GM21367 (cell line): ENCODE results near the gene ANO6.
"Not testable (repeated sequence)": the region's sequence is repeated elsewhere in the genome, so short reads cannot be mapped to it uniquely, and the experiment has no call there.

ENCODE experiments used
- ATAC-seq: cut with Tn5 transposase; IDR thresholded peaks from one replicate; pipeline ENCODE4 v1.9.1; 2021; ENCODE audit not compliant: unreplicated experiment

The ANO6 gene

DNA sequence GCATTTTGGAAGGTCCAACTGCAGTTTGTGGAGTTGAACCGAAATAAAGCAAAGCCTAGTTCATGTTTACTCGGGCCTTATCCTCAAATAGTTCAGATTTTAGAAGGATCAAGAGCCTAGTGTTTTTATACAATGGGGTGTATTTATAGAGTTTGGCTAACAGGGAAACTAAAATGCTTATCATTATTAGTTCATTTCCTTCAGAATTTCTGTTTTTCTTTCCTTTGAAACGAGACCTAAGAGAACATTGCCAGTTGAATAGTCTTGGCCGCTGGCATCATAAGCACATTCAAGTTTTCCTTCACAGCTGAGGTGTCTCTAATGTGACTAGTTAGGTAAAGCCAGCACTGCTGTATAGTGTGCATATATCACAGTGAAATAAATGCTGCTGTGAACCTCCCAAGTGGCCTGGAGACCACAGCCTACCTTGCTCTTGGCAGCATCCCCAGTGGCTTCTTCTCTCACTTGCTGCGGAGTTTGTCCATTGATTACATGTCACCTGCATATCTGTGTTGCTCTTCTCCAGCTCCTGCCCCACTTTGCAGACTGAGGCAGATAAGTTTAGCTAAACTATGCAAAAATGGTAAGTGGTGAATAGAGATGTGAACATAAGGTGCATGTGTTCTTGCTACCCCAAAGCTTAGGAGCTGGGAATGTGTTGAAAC is 88.8 kb downstream of the ANO6 start:
- ATAC-seq, result no peak

DNA sequence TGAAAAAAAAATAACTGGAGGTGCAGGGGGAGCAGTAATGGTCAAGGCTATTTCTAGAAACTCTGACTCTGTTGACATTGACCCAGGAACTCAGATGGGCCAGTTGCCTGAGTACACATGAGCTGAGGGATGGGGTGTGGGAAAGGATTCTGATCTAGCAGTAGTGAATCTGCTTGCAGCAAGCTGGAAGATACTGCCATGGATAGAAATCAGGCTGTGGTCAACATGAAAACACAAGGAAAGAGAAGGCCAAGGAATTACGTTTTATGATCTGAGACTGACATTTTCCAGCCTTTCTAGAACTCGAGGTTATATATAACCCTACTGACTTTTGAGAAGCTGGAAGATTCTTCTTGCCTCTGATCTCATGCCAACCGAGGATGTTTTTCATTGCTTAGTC is 90.0 kb downstream of the ANO6 start:
- ATAC-seq, result no peak

DNA sequence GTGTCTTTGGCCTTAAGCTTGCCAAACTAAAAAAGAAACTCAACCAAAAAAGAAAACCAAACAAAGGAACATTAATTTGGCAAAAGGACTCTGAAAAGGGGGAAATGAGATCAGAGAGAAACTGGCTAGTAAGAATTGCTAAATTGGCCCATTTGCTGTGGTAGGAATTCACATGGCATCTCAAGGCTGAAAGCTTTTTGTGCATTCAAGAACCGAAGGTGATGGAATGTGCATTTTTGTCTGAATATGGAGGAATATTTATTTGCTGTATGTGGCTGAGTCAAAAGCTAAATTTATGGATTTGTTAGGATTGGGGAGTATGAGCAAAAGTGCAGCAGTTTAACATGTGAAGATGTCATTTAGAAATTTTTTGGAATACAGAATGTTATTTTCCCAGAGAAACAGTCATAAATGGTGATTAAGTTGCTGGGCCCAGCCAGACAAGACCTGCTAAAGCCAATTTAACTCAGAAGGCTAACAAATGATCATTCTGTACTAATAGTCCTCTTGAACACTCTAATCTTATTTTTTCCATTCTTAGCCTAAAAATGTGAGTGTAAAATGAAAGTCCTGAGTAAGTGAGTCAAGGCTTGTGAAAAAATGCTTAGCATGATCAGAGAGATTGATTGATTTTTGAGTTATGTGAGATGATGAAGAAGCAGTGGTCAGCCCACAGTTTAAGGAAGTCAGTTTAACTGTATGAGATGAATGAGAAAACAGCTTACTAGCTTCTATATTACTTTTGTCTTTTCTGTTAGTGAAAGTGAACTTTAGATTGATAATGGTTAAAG is 94.1 kb downstream of the ANO6 start:
- no peak for ATAC-seq

DNA sequence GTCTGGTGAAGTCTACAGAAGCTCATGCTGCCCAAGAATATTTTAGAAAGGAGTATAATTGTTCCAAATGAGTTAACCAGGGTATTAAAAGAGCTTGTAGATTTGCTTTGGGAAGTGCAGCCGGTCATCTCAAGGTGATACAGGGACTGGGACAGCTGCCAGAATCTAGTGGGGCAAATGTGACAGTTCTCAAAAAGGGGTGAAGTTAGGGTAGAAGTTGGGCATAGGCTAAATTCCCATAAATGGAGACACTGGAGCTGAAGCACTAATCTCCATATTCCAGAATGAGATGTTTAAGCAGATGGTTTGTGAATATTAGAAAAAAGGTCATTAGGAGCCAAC is 94.7 kb downstream of the ANO6 start:
- ATAC-seq, result no peak

DNA sequence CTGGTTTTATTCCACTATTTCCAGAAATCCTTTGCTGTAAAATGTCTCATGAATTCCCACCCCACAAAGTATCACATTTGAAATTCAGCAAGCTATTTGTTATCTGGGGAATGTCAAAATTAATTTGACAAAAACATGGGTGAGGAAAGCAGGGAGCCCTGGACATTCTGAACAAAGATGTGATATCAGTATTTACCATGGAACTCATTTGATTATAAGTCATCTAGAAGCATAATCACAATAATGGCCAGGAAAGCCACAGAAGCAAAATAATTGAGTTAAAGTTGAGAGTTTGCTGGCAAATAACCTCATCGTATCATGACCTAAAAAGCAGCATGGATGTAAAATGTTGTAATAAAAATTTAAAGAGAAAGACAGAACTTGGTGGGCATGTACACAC is 96.1 kb downstream of the ANO6 start:
- ATAC-seq, result no peak

DNA sequence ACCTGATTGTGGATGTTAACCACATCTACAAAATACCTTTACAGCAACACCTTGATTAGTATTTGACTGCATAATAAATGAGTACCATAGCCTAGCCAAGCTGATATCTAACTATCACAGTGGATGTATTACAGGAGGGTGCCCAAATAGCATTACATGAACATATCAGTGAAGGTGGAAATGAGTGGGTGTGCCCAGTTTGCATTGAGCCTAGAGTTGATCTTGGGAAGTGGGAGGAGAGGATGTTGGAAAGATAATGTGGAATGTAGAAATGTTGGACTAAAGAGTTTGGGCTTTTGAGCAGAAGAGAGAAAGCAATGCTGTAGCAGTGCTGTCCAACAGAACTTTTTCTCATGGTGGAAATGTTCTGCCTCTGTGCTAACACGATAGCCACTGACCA is 98.9 kb downstream of the ANO6 start:
- ATAC-seq, result no peak

DNA sequence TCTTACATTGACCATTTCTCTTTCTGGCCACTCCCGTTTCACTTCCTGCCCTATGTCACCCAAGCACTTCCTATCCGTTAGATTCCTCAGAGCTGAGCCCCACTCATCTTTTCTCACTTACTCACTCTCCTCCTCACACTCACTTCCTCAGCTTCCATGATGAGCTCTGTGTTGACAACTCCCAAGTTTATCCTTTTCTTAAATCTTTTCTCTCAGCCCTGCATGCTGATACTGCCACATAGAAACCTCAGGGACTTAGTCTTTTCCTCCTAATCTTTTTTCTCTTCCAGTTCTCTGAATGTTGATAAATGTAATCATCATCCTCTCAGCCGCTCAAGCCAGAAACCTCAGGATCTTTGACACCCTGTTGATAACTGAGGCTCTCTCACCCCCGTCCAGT is 99.6 kb downstream of the ANO6 start:
- ATAC-seq, result no peak

DNA sequence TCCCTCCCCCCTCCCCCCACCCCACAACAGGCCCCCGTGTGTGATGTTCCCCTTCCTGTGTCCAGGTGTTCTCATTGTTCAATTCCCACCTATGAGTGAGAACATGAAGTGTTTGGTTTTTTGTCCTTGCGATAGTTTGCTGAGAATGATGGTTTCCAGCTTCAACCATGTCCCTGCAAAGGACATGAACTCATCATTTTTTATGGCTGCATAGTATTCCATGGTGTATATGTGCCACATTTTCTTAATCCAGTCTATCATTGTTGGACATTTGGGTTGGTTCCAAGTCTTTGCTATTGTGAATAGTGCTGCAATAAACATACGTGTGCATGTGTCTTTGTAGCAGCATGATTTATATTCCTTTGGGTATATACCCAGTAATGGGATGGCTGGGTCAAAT is 101.4 kb downstream of the ANO6 start:
- ATAC-seq, result not testable (repeated sequence)

DNA sequence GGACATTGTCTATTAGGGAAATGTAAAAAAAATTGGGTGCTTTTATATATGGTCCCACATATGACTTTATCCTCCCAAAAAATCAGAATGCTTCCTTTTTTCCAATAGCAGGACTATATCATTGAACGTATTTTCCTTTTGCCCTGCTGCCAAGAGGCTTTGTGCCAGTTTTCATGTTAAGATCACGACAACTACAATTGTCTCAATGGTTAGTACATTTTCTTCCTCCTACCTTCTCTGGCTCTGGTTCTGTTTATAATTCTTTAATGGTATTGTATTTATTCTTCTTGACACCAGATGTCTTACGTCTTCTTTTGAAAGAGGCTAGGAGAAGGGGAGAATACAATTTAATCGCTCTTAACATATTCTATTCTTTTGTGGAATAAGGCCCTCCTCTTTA is 106.9 kb downstream of the ANO6 start:
- no peak for ATAC-seq

DNA sequence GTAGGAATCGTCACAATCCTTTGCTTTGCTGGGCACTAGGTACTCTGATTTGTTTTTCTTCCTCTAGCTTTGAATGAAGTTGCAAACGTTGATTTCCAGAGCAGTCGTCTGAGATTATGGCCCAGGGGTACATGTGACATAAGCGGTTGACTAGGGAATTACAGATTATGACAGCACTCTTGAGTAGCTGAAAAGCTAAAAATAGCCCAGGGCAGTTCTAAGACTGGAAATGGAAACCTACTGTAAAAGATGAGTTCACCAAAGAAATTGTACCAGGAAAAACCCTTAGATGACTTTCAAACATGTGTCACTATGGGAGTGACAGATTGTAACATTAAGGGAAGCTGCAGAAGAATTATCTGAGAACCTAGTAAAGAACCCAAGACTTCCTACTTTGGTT is 108.5 kb downstream of the ANO6 start:
- ATAC-seq, result no peak

DNA sequence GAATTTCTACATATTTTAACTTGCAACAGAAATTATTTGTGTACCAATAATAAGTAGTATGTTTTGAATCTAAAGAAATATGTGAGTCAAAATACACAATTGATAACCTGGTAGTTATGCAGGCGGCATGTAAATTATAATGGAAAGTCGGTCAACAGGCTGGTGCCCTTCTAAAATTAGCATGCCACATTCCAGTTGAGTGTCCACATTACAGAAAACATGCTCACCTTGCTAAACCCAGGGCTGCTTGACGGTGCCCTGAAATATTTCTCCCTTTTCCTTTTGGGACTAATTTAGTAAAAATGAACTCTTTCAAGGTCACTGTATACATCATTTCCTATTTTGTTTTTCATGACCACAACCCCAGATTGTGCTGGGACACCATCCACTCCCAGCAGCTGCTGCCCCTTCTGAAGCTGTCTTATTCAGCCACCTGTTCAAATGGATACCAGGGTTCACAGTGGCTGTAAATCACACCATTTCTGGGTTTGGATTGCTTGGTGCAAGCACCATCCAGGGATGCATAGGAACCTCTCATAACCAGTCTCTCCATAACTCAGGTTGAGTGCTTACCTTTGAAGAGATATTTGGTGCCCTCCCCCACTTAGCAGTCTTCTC is 110.6 kb downstream of the ANO6 start:
- no peak for ATAC-seq

DNA sequence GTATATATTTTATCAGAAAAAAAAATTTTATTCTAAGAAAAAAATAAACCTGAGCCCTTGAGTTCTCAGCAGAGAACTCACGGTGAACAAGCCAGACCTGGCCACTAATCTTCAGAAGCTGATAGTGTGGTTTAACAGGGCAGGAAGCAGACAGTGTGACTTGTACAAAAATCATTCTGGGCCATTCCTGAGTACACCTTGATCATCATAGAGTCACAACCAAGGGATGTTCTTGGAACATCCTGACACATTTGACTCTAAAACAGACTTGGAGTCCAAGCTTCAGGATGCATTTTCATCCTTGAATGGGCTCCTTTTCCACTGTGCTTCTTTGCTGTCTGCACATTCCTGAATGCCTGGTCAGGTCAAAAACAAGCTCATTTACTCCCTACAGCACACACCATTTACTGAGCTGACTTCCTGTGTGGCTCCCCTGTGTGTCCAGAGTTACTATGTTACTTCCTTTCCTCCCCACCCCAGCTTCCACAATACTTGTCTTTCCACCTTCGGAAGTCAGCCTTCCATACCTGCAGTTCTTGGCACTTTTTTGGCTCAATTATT is 112.0 kb downstream of the ANO6 start:
- ATAC-seq, result no peak

DNA sequence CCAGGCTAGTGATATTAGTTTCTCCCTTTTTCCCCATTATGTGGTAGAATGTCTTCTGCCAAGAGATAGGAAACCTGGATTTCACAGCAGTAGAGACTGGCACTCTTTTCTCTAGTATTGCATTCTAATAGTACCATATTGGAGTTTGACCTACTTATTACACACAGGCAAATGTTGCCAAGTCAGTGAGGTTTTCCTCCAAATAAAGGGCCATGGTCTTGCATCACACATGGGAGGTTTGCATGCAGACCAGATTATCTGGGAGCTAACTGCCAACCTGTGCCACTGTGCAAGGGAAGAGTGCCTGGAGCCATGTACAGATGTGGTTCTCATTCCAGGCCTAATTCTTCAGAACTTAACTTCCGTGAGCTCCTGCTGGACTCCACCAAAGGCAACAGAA is 113.3 kb downstream of the ANO6 start:
- ATAC-seq, result no peak

DNA sequence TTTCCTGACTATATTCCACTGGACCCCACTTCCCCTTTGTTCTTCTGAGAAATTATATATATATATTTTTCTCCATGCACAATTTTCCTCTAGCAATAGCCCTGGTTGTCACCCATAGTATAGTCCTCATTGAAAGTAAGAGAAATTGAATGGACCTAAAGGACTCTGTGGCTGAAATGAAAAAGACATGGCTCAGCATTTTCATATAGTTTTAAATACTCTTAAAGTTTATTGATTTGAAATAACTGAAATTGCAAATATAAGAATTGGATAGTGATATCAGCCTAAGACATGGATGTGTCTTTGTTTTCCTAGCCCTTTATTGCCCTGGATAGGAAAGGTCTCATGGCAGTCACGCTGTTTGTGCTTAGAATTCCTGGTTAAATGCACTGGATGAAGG is 113.8 kb downstream of the ANO6 start:
- ATAC-seq, result no peak

DNA sequence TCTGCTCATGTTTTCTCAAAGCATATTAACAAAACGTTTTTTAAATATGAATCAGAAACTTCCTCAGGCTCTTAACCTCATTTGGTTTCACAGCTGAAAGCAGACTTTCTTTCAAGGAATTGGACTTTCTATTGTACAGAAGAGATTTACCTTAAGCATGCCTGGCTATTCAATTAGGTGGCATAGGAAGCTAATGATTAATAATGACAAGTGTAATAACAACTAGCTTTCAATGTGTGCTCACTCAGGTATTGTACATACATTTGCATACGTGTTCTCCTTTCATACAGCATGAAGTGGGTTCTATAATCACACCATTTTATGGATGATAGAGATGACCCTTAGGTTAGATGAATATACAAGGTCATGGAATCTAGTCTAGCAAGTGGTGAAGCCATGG is 115.7 kb downstream of the ANO6 start:
- no peak for ATAC-seq

DNA sequence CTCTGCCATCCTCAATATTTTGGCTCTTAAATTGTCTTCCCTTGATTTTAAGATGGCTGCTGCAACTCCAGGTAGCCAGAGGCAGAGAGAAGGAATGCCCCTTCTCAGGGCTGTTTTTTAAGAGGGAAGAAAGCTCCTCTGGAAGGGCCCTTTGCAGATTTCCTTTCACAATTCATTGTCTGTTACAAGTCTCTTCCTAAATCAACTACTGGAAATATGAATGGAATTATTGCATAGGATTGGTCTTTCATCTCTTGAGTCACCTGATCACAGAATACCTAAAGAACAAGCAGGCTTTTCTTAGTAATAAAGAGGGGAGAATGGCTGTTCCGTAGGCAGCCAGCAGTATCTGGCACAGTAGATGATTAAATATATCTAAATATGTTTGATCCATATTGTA is 118.5 kb downstream of the ANO6 start:
- no peak for ATAC-seq

DNA sequence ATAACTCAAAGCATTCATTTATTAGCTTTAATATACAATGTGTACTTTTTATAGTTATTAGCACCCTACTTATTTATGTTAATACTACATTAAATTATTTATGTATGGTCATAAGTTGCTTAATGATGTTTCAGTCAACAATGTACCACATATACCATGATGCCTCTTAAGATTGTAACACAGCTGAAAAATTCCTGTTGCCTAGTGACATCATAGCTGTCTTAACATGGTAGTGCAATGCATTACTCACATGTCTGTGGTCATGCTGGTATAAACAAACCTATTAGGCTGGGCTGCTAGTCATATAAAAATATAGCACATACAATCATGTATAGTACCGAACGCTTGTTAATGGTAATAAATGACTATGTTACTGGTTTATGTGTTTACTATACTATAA is 120.4 kb downstream of the ANO6 start:
- ATAC-seq, result no peak

DNA sequence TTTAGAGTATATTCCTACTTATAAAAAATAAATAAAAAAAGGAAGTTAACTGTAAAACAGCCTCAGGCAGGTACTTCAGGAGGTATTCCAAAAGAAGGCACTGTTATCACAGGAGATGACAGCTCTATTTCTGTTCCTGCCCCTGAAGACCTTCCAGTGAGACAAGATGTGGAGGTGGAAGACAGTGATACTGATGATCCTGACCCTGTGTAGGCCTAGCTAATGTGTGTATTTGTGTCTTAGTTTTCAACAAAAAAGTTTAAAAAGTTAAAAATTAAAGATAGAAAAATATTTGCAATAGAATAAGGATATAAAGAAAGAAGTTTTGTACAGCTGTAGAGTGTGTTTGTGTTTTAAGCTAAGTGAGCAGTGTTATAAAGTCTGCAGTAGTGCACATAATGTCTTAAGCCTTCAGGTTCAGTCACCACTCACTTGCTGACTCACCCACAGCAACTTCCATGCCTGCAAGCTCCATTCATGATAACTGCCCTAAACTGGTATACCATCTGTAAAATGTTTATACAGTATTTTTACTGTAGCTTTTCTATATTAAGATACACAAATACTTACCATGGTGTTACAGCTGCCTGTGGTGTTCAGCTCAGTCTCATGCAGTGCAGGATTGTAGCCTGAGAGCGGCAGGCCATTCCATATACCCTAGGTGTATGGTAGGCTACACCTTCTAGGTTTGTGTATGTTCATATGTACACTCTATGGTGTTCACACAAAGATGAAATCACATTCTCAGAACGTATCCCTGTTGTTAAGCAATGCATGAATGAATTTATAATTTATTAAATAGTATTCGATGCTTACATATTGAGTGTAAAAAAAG is 121.1 kb downstream of the ANO6 start:
- no peak for ATAC-seq

DNA sequence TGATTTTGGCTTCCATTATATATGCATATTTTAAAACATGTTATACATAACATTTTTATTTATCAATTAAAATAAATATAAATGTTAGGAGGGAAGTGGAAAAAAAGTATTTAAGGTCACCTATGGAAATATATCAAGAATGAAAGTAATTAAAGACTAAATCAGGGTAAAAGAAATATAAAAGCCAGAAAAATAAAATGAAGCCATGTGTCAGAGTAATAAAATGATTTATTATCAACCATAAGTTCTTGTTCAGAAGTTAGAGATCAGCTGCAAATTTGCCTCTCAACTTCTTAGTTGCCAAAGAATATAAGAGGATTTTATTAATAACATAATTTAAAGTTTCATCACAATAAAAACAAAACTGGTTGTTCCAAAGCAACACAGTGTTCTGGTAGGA is 121.9 kb downstream of the ANO6 start:
- no peak for ATAC-seq

DNA sequence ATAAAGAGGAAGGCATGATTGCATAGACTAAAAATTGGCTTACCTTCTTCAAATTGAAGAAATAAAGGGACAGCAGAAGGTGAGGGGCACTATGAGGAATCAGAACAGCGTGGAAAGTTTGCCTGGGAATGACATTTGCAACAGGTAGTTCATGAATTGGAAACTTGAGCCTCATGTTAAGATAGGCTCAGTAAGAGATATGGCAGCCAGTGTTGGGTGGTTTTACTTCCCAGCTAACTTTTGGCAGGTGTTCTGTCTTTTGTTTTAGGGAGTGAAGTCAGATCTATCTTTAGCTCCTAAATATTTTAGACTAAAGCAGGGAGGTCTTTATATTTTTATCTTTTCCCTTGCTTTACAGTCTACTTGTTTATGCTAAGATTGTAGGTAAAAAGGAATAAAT is 122.4 kb downstream of the ANO6 start:
- ATAC-seq, result no peak

DNA sequence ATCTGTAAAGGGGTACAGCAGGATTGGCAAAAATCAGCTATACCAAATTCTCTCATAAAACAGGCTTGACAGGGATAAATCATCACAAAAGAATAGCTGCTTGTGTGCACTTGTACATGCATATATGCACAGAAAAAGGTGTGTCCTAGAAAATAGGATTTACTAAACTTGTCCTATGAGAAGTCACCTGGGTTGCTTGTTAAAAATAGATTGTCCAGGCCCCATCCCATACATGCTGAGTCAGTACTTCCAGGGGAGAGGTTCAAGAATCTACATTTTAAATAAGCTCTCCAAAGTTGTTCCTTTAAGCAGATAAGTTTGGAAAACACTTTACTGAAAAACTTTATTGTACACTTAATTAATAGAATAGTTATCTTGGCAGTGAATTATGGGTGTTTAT is 123.1 kb downstream of the ANO6 start:
- ATAC-seq, result no peak
